ENCODE results near the gene ZNRF2. TPM values are rescaled to one million over a fixed set of nuclear protein-coding genes. Genes with fewer than 3 reads are reported as not detected.

Gene ZNRF2
- total RNA-seq, 1 experiment from 2014 or later = 24.7 TPM

DNA sequence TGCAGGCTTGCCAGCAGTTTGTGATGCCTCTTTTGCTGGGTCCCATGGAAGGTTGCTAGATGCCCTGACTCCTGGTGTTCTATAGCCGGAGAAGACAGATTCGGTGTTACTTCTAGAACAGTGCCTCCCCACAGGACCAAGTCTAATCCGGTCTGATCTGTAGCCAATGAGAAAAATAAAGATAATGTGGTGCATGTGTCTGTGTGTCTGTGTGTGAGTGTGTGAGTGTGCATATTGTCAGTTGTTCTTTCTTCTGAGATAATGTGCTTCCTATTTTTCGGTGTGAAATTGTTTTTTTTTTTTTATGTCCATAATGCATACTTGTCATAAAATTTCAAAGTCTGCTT lies 29.7 kb upstream of the ZNRF2 start:
- intact Hi-C loops (cut with micrococcal nuclease; ENCODE audit: unreplicated experiment) = no loop called here
- H3K4me2 ChIP-seq = no peak overlapping the region
- H3K4me1 ChIP-seq (replicated peaks; ENCODE audit: insufficient read depth) = peaks cover 15% of the 10 kb centered on the region
- H3K9me2 ChIP-seq (ENCODE audit: insufficient read depth) = no peaks in the 10 kb centered on the region
- no peak overlapping the region for H3K27ac ChIP-seq
- no peak overlapping the region for H2AFZ ChIP-seq
- CTCF ChIA-PET = no interaction called here
- no peaks in the 10 kb centered on the region for H3K36me3 ChIP-seq (ENCODE audit: low read depth)
- H3K9me3 ChIP-seq (ENCODE audit: insufficient read depth, low read depth) = no peaks in the 10 kb centered on the region
- no TSS peak for BruUV-seq (replicated peaks)
- no peaks in the 10 kb centered on the region for H3K79me2 ChIP-seq (ENCODE audit: low read depth)
- H4K20me1 ChIP-seq (ENCODE audit: insufficient read depth) = no peaks in the 10 kb centered on the region
- H3K27me3 ChIP-seq (ENCODE audit: insufficient read depth, low read depth) = no peaks in the 10 kb centered on the region
- H3F3A ChIP-seq (ENCODE audit: insufficient read depth, low read depth) = peaks cover 10% of the 10 kb centered on the region; the same call in 1 of the 2 replicates
- TF ChIP-seq EZH2 (IDR thresholded peaks at IDR 0.05; ENCODE audit: low read depth) = no peak
- TF ChIP-seq, protein P1, sequence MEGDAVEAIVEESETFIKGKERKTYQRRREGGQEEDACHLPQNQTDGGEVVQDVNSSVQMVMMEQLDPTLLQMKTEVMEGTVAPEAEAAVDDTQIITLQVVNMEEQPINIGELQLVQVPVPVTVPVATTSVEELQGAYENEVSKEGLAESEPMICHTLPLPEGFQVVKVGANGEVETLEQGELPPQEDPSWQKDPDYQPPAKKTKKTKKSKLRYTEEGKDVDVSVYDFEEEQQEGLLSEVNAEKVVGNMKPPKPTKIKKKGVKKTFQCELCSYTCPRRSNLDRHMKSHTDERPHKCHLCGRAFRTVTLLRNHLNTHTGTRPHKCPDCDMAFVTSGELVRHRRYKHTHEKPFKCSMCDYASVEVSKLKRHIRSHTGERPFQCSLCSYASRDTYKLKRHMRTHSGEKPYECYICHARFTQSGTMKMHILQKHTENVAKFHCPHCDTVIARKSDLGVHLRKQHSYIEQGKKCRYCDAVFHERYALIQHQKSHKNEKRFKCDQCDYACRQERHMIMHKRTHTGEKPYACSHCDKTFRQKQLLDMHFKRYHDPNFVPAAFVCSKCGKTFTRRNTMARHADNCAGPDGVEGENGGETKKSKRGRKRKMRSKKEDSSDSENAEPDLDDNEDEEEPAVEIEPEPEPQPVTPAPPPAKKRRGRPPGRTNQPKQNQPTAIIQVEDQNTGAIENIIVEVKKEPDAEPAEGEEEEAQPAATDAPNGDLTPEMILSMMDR (conservative IDR thresholded peaks at IDR 0.05) = no peak
- no peak overlapping the region for H3K4me3 ChIP-seq
- POLR2A ChIA-PET (ENCODE audit: unreplicated experiment) = interaction anchor here (0.7 kb wide), 1 partner anchor 1879 kb away, joined by 11 read pairs; no protein-coding TSS in a partner anchor
- DNase-seq = no peak

DNA sequence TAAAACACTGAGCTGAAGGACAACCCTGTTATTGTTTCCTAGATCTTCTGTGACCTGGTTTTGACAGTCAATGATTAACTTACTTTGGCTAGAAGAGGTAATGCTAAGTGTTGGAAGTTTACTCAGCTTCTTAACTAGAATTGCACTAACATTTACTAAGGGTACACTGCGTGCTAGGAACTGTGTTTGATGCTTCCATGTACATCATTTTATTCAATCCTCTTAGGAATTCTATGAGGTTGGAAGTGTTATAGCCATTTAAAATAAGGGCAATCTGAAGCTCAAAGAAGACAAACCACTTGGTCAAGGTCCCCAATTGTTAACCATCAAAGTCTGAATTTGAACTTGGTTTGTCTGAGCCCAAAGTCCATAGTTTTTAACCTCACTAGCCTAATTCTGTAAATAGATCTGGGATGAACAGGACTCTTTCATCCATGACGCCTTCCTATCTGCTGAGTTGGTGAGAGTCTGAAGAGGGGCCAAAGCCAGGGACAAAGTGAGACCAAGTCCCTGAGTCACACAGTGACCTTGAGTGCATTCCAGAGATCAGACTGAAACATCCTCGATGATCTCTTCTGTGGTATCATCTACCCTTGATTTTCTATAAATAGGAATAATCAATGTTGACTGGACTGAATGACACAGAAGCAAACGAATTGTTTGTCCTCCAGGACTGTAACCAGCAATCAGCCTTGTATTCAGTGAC lies 29.2 kb upstream of the ZNRF2 start:
- intact Hi-C loops (cut with micrococcal nuclease; ENCODE audit: unreplicated experiment) = no loop called here
- Histone ChIP-seq H3K36me3 (ENCODE audit: low read depth) (no peaks in the 10 kb centered on the region), H3K27me3 (ENCODE audit: insufficient read depth, low read depth) (no peaks in the 10 kb centered on the region), H3K4me2 (no peak overlapping the region), H3K9me2 (ENCODE audit: insufficient read depth) (no peaks in the 10 kb centered on the region), H3F3A (ENCODE audit: insufficient read depth, low read depth) (peaks cover 10% of the 10 kb centered on the region; the same call in 1 of the 2 replicates), H3K79me2 (ENCODE audit: low read depth) (no peaks in the 10 kb centered on the region), H3K27ac (no peak overlapping the region), H3K4me3 (no peak overlapping the region), H3K4me1 (replicated peaks; ENCODE audit: insufficient read depth) (peaks cover 15% of the 10 kb centered on the region), H4K20me1 (ENCODE audit: insufficient read depth) (no peaks in the 10 kb centered on the region), H2AFZ (no peak overlapping the region), H3K9me3 (ENCODE audit: insufficient read depth, low read depth) (no peaks in the 10 kb centered on the region)
- TF ChIP-seq, protein P1 (conservative IDR thresholded peaks at IDR 0.05) = no peak
- no peak for TF ChIP-seq EZH2 (IDR thresholded peaks at IDR 0.05; ENCODE audit: low read depth)
- ChIA-PET CTCF (no interaction called here), POLR2A (ENCODE audit: unreplicated experiment) (interaction anchor here (0.7 kb wide), 1 partner anchor 1880 kb away, joined by 11 read pairs; no protein-coding TSS in a partner anchor)
- no peak for DNase-seq
- no TSS peak for BruUV-seq (replicated peaks)

DNA sequence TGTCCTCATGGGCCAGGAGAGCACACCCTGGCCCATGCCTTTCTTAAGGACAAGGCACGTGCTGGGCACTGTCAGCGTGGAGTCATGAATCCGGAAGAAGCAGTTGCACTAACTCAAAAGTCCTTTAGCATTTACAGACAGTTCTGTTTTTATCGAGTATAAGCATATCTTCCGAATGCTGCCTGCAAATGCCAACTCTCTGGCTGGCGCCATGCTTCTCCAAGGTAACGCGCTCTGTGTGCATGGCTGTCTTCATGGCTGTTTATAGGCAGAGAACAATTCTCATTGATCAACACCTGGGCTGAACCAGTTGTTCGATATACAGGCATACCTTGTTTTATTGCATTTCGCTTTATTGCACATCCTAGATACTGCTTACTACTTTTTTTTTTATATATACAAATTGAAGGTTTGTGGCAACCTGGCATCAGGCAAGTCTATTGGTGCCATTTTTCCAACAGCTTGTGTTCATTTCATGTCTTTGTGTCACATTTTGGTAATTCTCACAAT lies 28.0 kb upstream of the ZNRF2 start:
- POLR2A ChIA-PET (ENCODE audit: unreplicated experiment) = no interaction called here
- H3K36me3 ChIP-seq (ENCODE audit: low read depth) = no peaks in the 10 kb centered on the region
- CTCF ChIA-PET = no interaction called here
- DNase-seq = no peak
- TF ChIP-seq, protein P1 (conservative IDR thresholded peaks at IDR 0.05) = no peak
- TF ChIP-seq EZH2 (IDR thresholded peaks at IDR 0.05; ENCODE audit: low read depth) = no peak
- H2AFZ ChIP-seq = no peak overlapping the region
- H3F3A ChIP-seq (ENCODE audit: insufficient read depth, low read depth) = peaks cover 10% of the 10 kb centered on the region; the same call in 1 of the 2 replicates
- no TSS peak for BruUV-seq (replicated peaks)
- H3K27me3 ChIP-seq (ENCODE audit: insufficient read depth, low read depth) = no peaks in the 10 kb centered on the region
- no peaks in the 10 kb centered on the region for H3K9me3 ChIP-seq (ENCODE audit: insufficient read depth, low read depth)
- intact Hi-C loops (cut with micrococcal nuclease; ENCODE audit: unreplicated experiment) = no loop called here
- no peaks in the 10 kb centered on the region for H3K79me2 ChIP-seq (ENCODE audit: low read depth)
- H3K27ac ChIP-seq = no peak overlapping the region
- no peaks in the 10 kb centered on the region for H4K20me1 ChIP-seq (ENCODE audit: insufficient read depth)
- peaks cover 15% of the 10 kb centered on the region for H3K4me1 ChIP-seq (replicated peaks; ENCODE audit: insufficient read depth)
- no peak overlapping the region for H3K4me3 ChIP-seq
- H3K9me2 ChIP-seq (ENCODE audit: insufficient read depth) = no peaks in the 10 kb centered on the region
- no peak overlapping the region for H3K4me2 ChIP-seq

All from PC-9 (cell line).